HEK293 (cell line): ENCODE measurements around the gene GHITM.

Experiments
- ATF2 ChIP-seq: fragments of 450-650 bp; formaldehyde crosslinking; IDR thresholded peaks from 2 replicates; pipeline ENCODE4 v1.5.1; 2016; ENCODE audit warnings: missing biosample characterization, missing genetic modification characterization, low read depth
- CTCF ChIP-seq: fragments of 450-650 bp; formaldehyde crosslinking; IDR thresholded peaks from 2 replicates; pipeline ENCODE4 v1.5.1; 2016; ENCODE audit warnings: missing biosample characterization, missing genetic modification characterization
- MYNN ChIP-seq: fragments of 450-650 bp; formaldehyde crosslinking; IDR thresholded peaks from 2 replicates; pipeline ENCODE4 v1.5.1; 2016; ENCODE audit warnings: missing biosample characterization, missing genetic modification characterization, borderline replicate concordance
- SP2 ChIP-seq: fragments of 450-650 bp; formaldehyde crosslinking; IDR thresholded peaks from 2 replicates; pipeline ENCODE4 v1.5.1; 2016; ENCODE audit warnings: missing biosample characterization, missing genetic modification characterization
- YY1 ChIP-seq: fragments of 450-650 bp; formaldehyde crosslinking; IDR thresholded peaks from 2 replicates; pipeline ENCODE4 v1.5.1; 2018; ENCODE audit warnings: missing biosample characterization, missing genetic modification characterization
- ZBTB11 ChIP-seq: fragments of 450-650 bp; formaldehyde crosslinking; conservative IDR thresholded peaks from 2 replicates; pipeline ENCODE4 v1.5.1; 2016; ENCODE audit warnings: low read depth, missing biosample characterization, missing genetic modification characterization
- ZBTB26 ChIP-seq: fragments of 450-650 bp; formaldehyde crosslinking; optimal IDR thresholded peaks from 2 replicates; pipeline ENCODE3; 2016; ENCODE audit warnings: missing biosample characterization, mild to moderate bottlenecking, missing genetic modification characterization
- ZBTB44 ChIP-seq: fragments of 450-650 bp; IDR thresholded peaks from 2 replicates; pipeline ENCODE4 v1.5.1; 2018; ENCODE audit warnings: missing biosample characterization, mild to moderate bottlenecking, missing genetic modification characterization
- ZNF133 ChIP-seq: fragments of 450-650 bp; formaldehyde crosslinking; IDR thresholded peaks from 2 replicates; pipeline ENCODE4 v1.5.1; 2016; ENCODE audit warnings: missing biosample characterization, missing genetic modification characterization
- ZNF292 ChIP-seq: fragments of 450-650 bp; formaldehyde crosslinking; IDR thresholded peaks from 2 replicates; pipeline ENCODE4 v1.5.1; 2016; ENCODE audit warnings: low read depth, missing biosample characterization, missing genetic modification characterization, borderline replicate concordance
- ZNF416 ChIP-seq: fragments of 450-650 bp; formaldehyde crosslinking; IDR thresholded peaks from 2 replicates; pipeline ENCODE4 v1.5.1; 2016; ENCODE audit warnings: missing biosample characterization, missing genetic modification characterization
- ZNF670 ChIP-seq: fragments of 450-650 bp; formaldehyde crosslinking; IDR thresholded peaks from 2 replicates; pipeline ENCODE4 v1.5.1; 2016; ENCODE audit warnings: missing biosample characterization, missing genetic modification characterization, low read depth
- ZNF768 ChIP-seq: fragments of 450-650 bp; formaldehyde crosslinking; IDR thresholded peaks from 2 replicates; pipeline ENCODE4 v1.5.1; 2018; ENCODE audit warnings: missing biosample characterization, mild to moderate bottlenecking, missing genetic modification characterization

GRCh38 chr10:84163996-84164395 lies 24.7 kb downstream of the GHITM start:
- no peak for TF ChIP-seq YY1 (tag by site-specific recombination)
- no peak for TF ChIP-seq ZNF133 (tag by site-specific recombination)
- TF ChIP-seq CTCF: no peak
- no peak for TF ChIP-seq ZNF768 (tag by site-specific recombination)
- no peak for TF ChIP-seq ZNF292 (tag by site-specific recombination)
- no peak for TF ChIP-seq ATF2 (tag by site-specific recombination)
- no peak for TF ChIP-seq ZBTB44 (tag by site-specific recombination)
- TF ChIP-seq MYNN (tag by site-specific recombination): no peak
- no peak for TF ChIP-seq ZNF670 (tag by site-specific recombination)
- TF ChIP-seq ZNF416 (tag by site-specific recombination): no peak
- no peak for TF ChIP-seq SP2 (tag by site-specific recombination)
- no peak for TF ChIP-seq ZBTB26 (tag by site-specific recombination)
- no peak for TF ChIP-seq ZBTB11 (tag by site-specific recombination)
